Measurements from ENCODE around the gene KLK8. TPM values are rescaled to one million over a fixed set of nuclear protein-coding genes. Genes with fewer than 3 reads are reported as not detected.

The KLK8 gene
- total RNA-seq, 4 donors from 2014 or later, result not detected

DNA sequence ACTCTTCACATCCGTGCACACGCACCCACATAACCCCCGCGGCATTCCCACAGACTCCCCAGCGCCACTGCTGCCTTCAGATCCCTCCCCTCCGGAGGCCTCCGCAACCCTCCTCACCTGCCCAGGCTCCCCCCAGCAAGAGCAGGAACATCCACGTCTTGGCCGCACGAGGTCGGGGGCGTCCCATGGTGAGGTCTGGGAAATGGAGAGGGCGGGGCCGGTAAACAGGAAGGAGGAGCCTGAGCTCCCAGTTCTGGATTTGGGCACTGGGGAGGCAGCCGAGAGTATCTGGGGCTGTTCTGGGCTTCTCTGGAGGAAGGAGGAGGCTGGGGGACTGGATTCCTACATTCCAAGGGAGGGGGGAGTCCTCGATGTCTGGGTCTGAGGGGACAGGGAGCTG lies 423 bp downstream of the KLK8 start:
- no peaks in the 10 kb centered on the region for H3K9me3 ChIP-seq
- no peaks in the 10 kb centered on the region for H3K4me1 ChIP-seq
- no peak for TF ChIP-seq POLR2AphosphoS5 (IDR thresholded peaks at IDR 0.05)
- no peak for TF ChIP-seq POLR2A (IDR thresholded peaks at IDR 0.05; ENCODE audit: low read depth)
- no peak for TF ChIP-seq EP300 (IDR thresholded peaks at IDR 0.05)
- H3K4me3 ChIP-seq, result no peak overlapping the region
- no peaks in the 10 kb centered on the region for H3K36me3 ChIP-seq
- 48% methylated on average over 11 of the region's 16 CpGs for WGBS
- intact Hi-C loops (cut with DNase I), result no loop called here
- peaks cover 0 to 80% (median 15%) of the 10 kb centered on the region in 4 donors for H3K27me3 ChIP-seq
- DNase-seq (ENCODE audit: extremely low spot score), result no peak
- H3K27ac ChIP-seq (replicated peaks in 1 of 4), result no peak overlapping the region

DNA sequence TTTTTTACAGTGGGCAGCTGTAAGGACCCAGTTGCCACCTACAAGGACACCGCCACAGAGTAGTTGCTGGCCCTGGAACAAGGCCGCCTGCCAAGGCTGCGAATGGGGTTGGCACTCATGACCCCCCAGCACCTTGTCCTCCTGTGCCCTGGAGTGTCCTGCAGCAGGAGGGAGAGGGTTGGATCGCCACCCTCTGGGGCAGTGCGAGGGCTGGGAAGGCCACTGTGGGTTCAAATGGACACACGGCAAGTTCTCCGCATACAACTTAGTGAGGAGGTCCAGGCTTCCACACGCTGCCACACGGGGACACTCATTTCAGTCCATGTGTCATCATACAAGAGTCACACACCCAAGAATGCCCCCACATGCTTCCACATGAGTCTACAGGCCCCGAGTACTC lies 978 bp downstream of the KLK8 start:
- intact Hi-C loops (cut with DNase I), result no loop called here
- Histone ChIP-seq H3K27me3 (peaks cover 0 to 78% (median 15%) of the 10 kb centered on the region in 4 donors), H3K9me3 (no peaks in the 10 kb centered on the region), H3K36me3 (no peaks in the 10 kb centered on the region), H3K4me3 (no peak overlapping the region), H3K4me1 (no peaks in the 10 kb centered on the region), H3K27ac (replicated peaks in 1 of 4) (no peak overlapping the region)
- TF ChIP-seq EP300 (IDR thresholded peaks at IDR 0.05), result no peak
- TF ChIP-seq, protein P1, sequence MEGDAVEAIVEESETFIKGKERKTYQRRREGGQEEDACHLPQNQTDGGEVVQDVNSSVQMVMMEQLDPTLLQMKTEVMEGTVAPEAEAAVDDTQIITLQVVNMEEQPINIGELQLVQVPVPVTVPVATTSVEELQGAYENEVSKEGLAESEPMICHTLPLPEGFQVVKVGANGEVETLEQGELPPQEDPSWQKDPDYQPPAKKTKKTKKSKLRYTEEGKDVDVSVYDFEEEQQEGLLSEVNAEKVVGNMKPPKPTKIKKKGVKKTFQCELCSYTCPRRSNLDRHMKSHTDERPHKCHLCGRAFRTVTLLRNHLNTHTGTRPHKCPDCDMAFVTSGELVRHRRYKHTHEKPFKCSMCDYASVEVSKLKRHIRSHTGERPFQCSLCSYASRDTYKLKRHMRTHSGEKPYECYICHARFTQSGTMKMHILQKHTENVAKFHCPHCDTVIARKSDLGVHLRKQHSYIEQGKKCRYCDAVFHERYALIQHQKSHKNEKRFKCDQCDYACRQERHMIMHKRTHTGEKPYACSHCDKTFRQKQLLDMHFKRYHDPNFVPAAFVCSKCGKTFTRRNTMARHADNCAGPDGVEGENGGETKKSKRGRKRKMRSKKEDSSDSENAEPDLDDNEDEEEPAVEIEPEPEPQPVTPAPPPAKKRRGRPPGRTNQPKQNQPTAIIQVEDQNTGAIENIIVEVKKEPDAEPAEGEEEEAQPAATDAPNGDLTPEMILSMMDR (IDR thresholded peaks at IDR 0.05), result no peak
- TF ChIP-seq POLR2A (IDR thresholded peaks at IDR 0.05; ENCODE audit: low read depth), result no peak
- no peak for TF ChIP-seq POLR2AphosphoS5 (IDR thresholded peaks at IDR 0.05)
- no peak for DNase-seq (ENCODE audit: extremely low spot score)
- WGBS, result 90% methylated on average over 5 of the region's 10 CpGs

DNA sequence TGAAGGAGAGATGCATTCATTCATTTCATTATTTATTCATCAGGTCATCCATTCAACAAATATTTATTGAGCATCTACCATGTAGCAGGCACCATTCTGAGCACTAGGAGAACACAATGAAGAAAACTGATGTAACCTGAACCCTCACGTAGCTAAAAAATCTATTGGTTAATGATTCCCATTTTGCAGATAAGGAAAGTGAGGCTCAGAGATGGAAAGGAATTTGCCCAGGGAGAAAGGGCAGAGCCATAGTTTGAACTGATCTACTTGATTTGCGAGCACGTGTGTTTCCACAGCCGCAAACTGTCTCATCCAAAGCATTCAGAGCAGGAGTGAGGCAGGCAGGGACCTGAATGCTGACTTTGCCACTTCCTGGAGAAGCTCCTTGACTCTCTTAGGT lies 2.7 kb downstream of the KLK8 start:
- WGBS, result 84% methylated on average over 4 of the region's 4 CpGs
- Histone ChIP-seq H3K27ac (replicated peaks in 1 of 4) (no peak overlapping the region), H3K4me1 (no peaks in the 10 kb centered on the region), H3K27me3 (peaks cover 0 to 64% (median 14%) of the 10 kb centered on the region in 4 donors), H3K36me3 (no peaks in the 10 kb centered on the region), H3K9me3 (no peaks in the 10 kb centered on the region), H3K4me3 (no peak overlapping the region)
- TF ChIP-seq, protein P1 (IDR thresholded peaks at IDR 0.05), result no peak
- no peak for TF ChIP-seq POLR2AphosphoS5 (IDR thresholded peaks at IDR 0.05)
- TF ChIP-seq POLR2A (IDR thresholded peaks at IDR 0.05; ENCODE audit: low read depth), result no peak
- TF ChIP-seq EP300 (IDR thresholded peaks at IDR 0.05), result no peak
- no peak for DNase-seq (ENCODE audit: extremely low spot score)
- intact Hi-C loops (cut with DNase I), result no loop called here

DNA sequence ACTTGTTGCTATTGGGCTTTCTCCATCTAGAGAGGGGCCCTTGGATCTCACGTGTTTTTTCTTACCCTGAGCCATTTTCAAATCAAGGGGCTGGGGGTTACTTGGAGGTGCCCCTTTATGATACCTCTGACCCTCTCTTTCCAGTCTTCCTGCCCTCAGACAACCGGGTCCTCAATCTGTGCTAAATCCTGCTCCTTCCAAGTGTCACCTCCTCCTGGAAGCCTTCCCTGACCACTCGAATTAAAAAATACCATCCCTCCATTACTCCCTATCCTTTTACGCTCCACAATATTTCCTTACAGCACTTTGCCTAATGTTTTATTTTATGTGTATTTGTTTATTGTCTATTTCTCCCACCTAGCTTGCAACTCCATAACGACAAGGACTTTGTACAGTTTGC lies 3.3 kb downstream of the KLK8 start:
- H3K4me1 ChIP-seq, result no peaks in the 10 kb centered on the region
- intact Hi-C loops (cut with DNase I), result no loop called here

DNA sequence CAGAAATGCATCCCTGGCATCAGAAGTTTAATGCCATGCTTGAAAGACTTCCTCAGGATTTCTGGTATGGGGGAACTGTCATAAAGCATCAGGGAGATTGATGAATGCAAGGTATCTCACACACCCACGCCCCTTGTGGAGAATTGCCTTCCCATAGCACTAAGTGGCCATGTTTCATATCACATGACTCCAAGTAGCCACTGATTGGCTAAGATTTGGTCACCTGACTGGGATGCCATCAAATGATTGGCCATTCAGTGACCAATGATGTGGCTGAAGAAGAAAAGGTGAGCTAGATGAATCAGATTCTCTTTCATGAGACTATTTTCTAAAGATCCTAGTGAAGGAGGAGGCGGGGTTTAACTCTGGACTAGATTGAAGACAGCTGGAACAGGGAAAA lies 7.3 kb downstream of the KLK8 start:
- 71% methylated on average over 2 of the region's 2 CpGs for WGBS
- Histone ChIP-seq H3K4me1 (no peaks in the 10 kb centered on the region), H3K27me3 (peaks cover 0 to 34% (median 2%) of the 10 kb centered on the region in 4 donors), H3K4me3 (no peak overlapping the region), H3K27ac (replicated peaks in 1 of 4) (no peak overlapping the region), H3K9me3 (no peaks in the 10 kb centered on the region), H3K36me3 (no peaks in the 10 kb centered on the region)
- TF ChIP-seq, protein P1 (IDR thresholded peaks at IDR 0.05), result no peak
- no peak for TF ChIP-seq POLR2AphosphoS5 (IDR thresholded peaks at IDR 0.05)
- TF ChIP-seq POLR2A (IDR thresholded peaks at IDR 0.05; ENCODE audit: low read depth), result no peak
- TF ChIP-seq EP300 (IDR thresholded peaks at IDR 0.05), result no peak
- DNase-seq (ENCODE audit: extremely low spot score), result no peak
- intact Hi-C loops (cut with DNase I), result no loop called here

More for the DNA sequence above, 3.3 kb downstream of the KLK8 start:
- WGBS, result 68% methylated on average over 5 of the region's 5 CpGs
- TF ChIP-seq EP300 (IDR thresholded peaks at IDR 0.05) (no peak), POLR2AphosphoS5 (IDR thresholded peaks at IDR 0.05) (no peak), POLR2A (IDR thresholded peaks at IDR 0.05; ENCODE audit: low read depth) (no peak)
- TF ChIP-seq, protein P1 (IDR thresholded peaks at IDR 0.05), result no peak
- Histone ChIP-seq H3K27me3 (peaks cover 0 to 57% (median 13%) of the 10 kb centered on the region in 4 donors), H3K4me3 (no peak overlapping the region), H3K36me3 (no peaks in the 10 kb centered on the region), H3K27ac (replicated peaks in 1 of 4) (no peak overlapping the region), H3K9me3 (no peaks in the 10 kb centered on the region)
- DNase-seq (ENCODE audit: extremely low spot score), result no peak

All from esophagus muscularis mucosa (tissue), 4 donors.